ENCODE data around the gene IFI6. TPM values are rescaled to one million over a fixed set of nuclear protein-coding genes. Genes with fewer than 3 reads are reported as not detected.
A peak's percentile ranks its signal among the peaks of the same experiment; 100 is the strongest.
"Not testable (repeated sequence)": the region's sequence is repeated elsewhere in the genome, so short reads cannot be mapped to it uniquely, and the experiment has no call there.

The IFI6 gene
- total and polyA plus RNA-seq, 2 donors = 231 to 266 TPM

- no peak overlapping the region for H3K4me3 ChIP-seq (ENCODE audit: low read length in 2 of 2)
- H3K4me1 ChIP-seq (ENCODE audit: control insufficient read depth in 2 of 2, insufficient read depth in 2 of 2, low read length in 2 of 2) = no peaks in the 10 kb centered on the region
- H3K36me3 ChIP-seq (ENCODE audit: control insufficient read depth in 2 of 2, insufficient read depth in 2 of 2, low read length in 1 of 2) = no peaks in the 10 kb centered on the region
- peaks cover 0 to 10% of the 10 kb centered on the region in 2 donors for H3K9me3 ChIP-seq (ENCODE audit: control insufficient read depth in 2 of 2, insufficient read depth in 1 of 2, low read length in 1 of 2)
- WGBS = 93% methylated on average over 2 of the region's 2 CpGs
- no peak overlapping the region for H3K27ac ChIP-seq (ENCODE audit: low read depth in 1 of 2, low read length in 1 of 2)
- no peaks in the 10 kb centered on the region for H3K27me3 ChIP-seq (ENCODE audit: control insufficient read depth in 2 of 2, insufficient read depth in 1 of 2, low read length in 1 of 2)
- no peak for DNase-seq (ENCODE audit: low read depth in 6 of 9, low spot score in 9 of 9)
Measured at GRCh38 chr1:27705545-27705944, 33.6 kb upstream of the IFI6 start.

- Histone ChIP-seq H3K4me3 (ENCODE audit: low read length in 2 of 2) (no peak overlapping the region), H3K27me3 (ENCODE audit: control insufficient read depth in 2 of 2, insufficient read depth in 1 of 2, low read length in 1 of 2) (no peaks in the 10 kb centered on the region), H3K36me3 (ENCODE audit: control insufficient read depth in 2 of 2, insufficient read depth in 2 of 2, low read length in 1 of 2) (no peaks in the 10 kb centered on the region), H3K27ac (ENCODE audit: low read depth in 1 of 2, low read length in 1 of 2) (no peak overlapping the region), H3K4me1 (ENCODE audit: control insufficient read depth in 2 of 2, insufficient read depth in 2 of 2, low read length in 2 of 2) (no peaks in the 10 kb centered on the region), H3K9me3 (ENCODE audit: control insufficient read depth in 2 of 2, insufficient read depth in 1 of 2, low read length in 1 of 2) (peaks cover 0 to 10% of the 10 kb centered on the region in 2 donors)
- WGBS = 95% methylated on average over 4 of the region's 4 CpGs
- DNase-seq (ENCODE audit: low read depth in 6 of 9, low spot score in 9 of 9) = no peak
Measured at GRCh38 chr1:27704958-27705357, 33.0 kb upstream of the IFI6 start.

- H3K36me3 ChIP-seq (ENCODE audit: control insufficient read depth in 2 of 2, insufficient read depth in 2 of 2, low read length in 1 of 2); H3K4me1 ChIP-seq (ENCODE audit: control insufficient read depth in 2 of 2, insufficient read depth in 2 of 2, low read length in 2 of 2); H3K27ac ChIP-seq (ENCODE audit: low read depth in 1 of 2, low read length in 1 of 2); H3K4me3 ChIP-seq (ENCODE audit: low read length in 2 of 2); H3K27me3 ChIP-seq (ENCODE audit: control insufficient read depth in 2 of 2, insufficient read depth in 1 of 2, low read length in 1 of 2); H3K9me3 ChIP-seq (ENCODE audit: control insufficient read depth in 2 of 2, insufficient read depth in 1 of 2, low read length in 1 of 2); DNase-seq (ENCODE audit: low read depth in 6 of 9, low spot score in 9 of 9): not testable (repeated sequence)
- 90% methylated on average over 9 of the region's 9 CpGs for WGBS
Measured at GRCh38 chr1:27696835-27697234, 24.8 kb upstream of the IFI6 start.

DNA sequence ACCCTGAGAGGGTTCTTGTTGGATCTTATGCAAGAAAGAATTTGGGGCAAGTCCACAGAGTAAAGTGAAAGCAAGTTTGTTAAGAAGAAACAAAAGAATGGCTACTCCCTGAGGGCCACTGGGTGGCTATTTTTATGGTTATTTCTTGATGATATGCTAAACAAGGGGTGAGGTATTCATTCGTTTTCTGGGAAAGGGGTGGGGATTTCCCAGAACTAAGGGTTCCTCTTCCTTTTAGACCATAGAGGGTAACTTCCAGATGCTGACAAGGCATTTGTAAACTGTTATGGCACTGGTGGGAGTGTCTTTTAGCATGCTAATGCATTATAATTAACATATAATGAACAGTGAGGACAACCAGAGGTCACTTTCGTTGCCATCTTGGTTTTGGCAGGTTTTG is 18.2 kb upstream of the IFI6 start:
- DNase-seq (ENCODE audit: low read depth in 6 of 9, low spot score in 9 of 9) = no peak
- WGBS = 84% methylated on average over 2 of the region's 2 CpGs
- H3K36me3 ChIP-seq (ENCODE audit: control insufficient read depth in 2 of 2, insufficient read depth in 2 of 2, low read length in 1 of 2) = no peaks in the 10 kb centered on the region
- H3K27ac ChIP-seq (ENCODE audit: low read depth in 1 of 2, low read length in 1 of 2) = no peak overlapping the region
- no peak overlapping the region for H3K4me3 ChIP-seq (ENCODE audit: low read length in 2 of 2)
- H3K4me1 ChIP-seq (ENCODE audit: control insufficient read depth in 2 of 2, insufficient read depth in 2 of 2, low read length in 2 of 2) = peaks cover 0 to 20% of the 10 kb centered on the region in 2 donors
- H3K27me3 ChIP-seq (ENCODE audit: control insufficient read depth in 2 of 2, insufficient read depth in 1 of 2, low read length in 1 of 2) = no peaks in the 10 kb centered on the region
- H3K9me3 ChIP-seq (ENCODE audit: control insufficient read depth in 2 of 2, insufficient read depth in 1 of 2, low read length in 1 of 2) = no peaks in the 10 kb centered on the region

DNA sequence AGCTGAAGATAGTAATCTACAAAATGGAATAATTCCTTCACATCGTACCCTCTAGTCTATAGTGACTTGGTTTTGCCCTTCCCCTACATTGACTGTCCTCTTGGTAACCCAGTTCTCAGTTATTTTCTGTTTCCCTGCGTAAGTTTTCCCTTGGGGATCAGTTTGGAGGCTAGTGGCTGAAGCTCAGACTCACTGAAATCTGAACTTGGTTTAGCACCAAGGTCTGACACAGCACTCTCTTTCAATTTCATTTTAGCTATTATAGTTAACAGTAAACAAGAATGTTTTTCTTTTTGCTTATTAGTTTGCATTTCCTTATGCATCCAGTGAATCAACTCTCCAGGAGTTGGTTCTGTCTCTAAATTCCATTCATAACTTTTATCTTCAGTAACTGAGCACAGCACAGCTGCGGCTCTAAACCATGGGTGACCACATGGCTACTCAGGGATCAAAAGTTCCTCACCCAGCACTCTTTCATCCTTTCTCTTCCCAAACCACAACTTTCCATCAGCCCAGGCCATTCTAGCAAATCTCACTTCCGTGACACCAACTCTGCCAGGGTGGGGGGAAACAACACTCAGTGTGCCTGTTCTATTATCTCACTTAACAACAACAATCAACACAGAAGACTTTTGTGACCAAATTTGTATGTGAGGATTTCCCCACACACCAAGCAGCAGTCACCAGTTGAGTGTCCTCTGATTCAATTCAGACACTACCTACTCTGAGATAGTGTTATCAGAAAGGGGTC is 17.6 kb upstream of the IFI6 start:
- Histone ChIP-seq H3K4me1 (ENCODE audit: control insufficient read depth in 2 of 2, insufficient read depth in 2 of 2, low read length in 2 of 2) (peaks cover 0 to 23% of the 10 kb centered on the region in 2 donors), H3K36me3 (ENCODE audit: control insufficient read depth in 2 of 2, insufficient read depth in 2 of 2, low read length in 1 of 2) (no peaks in the 10 kb centered on the region), H3K27me3 (ENCODE audit: control insufficient read depth in 2 of 2, insufficient read depth in 1 of 2, low read length in 1 of 2) (no peaks in the 10 kb centered on the region), H3K4me3 (ENCODE audit: low read length in 2 of 2) (no peak overlapping the region), H3K27ac (ENCODE audit: low read depth in 1 of 2, low read length in 1 of 2) (no peak overlapping the region), H3K9me3 (ENCODE audit: control insufficient read depth in 2 of 2, insufficient read depth in 1 of 2, low read length in 1 of 2) (no peaks in the 10 kb centered on the region)
- no peak for DNase-seq (ENCODE audit: low read depth in 6 of 9, low spot score in 9 of 9)
- 93% methylated on average over 4 of the region's 4 CpGs for WGBS

DNA sequence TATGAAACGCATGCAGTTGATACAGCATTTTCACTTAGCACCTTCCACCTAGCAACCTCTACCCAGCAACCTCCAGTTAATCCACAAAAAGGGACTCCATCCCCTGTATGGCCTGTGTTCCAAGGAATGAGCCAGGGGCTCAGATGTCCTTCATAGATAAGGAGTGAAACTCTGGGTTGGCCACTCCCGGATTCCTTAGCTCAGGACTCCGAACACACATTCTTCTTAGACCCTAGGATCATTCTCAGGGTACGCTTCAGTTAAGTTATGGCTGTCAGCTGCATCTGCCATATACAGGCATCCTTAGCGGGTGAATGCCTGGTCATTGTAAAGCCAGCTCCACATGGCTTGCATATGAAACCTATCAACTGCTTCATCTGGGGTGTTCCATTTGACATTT is 15.9 kb upstream of the IFI6 start:
- Histone ChIP-seq H3K36me3 (ENCODE audit: control insufficient read depth in 2 of 2, insufficient read depth in 2 of 2, low read length in 1 of 2) (no peaks in the 10 kb centered on the region), H3K4me3 (ENCODE audit: low read length in 2 of 2) (no peak overlapping the region), H3K27ac (ENCODE audit: low read depth in 1 of 2, low read length in 1 of 2) (no peak overlapping the region), H3K27me3 (ENCODE audit: control insufficient read depth in 2 of 2, insufficient read depth in 1 of 2, low read length in 1 of 2) (no peaks in the 10 kb centered on the region), H3K4me1 (ENCODE audit: control insufficient read depth in 2 of 2, insufficient read depth in 2 of 2, low read length in 2 of 2) (peaks cover 0 to 23% of the 10 kb centered on the region in 2 donors), H3K9me3 (ENCODE audit: control insufficient read depth in 2 of 2, insufficient read depth in 1 of 2, low read length in 1 of 2) (no peaks in the 10 kb centered on the region)
- WGBS = 96% methylated on average over 5 of the region's 5 CpGs
- no peak for DNase-seq (ENCODE audit: low read depth in 6 of 9, low spot score in 9 of 9)

DNA sequence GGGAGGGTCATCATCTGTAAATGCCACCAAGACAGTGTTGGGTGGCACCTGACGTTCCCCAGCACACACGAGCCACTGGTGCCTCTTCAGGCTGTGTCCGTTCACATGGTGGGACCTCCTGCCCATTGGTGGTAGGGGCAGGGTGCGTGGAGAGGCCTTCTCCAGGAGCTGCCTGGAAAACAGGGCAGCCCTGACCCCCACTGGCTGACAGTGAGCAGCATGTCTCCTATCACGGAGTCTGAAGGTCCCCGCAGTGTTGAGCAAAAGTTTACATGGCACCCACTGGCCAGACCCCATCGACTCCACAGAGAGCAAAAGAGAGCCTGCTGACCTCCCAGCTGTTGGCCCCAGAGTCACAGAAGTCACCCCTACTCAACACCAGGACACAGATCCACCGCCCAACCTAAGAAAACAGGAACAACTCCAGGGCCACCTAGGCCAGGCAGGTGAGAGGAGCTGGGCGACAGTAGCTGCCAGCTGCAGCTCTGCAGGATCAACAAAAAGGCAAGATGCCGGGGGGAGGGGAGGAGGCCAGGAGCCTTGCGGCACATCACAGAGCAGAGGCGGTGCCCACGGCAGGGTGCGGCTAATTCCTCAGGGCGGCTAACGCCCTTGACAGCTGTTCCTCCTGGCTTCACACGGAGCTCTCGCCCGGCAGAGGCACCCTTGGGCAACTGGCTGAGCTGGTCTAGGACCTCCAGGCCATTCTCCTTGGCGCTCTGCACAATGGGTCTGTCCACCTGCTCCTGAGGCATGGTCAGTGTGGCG is 14.4 kb upstream of the IFI6 start:
- Histone ChIP-seq H3K4me1 (ENCODE audit: control insufficient read depth in 2 of 2, insufficient read depth in 2 of 2, low read length in 2 of 2) (peaks cover 0 to 23% of the 10 kb centered on the region in 2 donors), H3K36me3 (ENCODE audit: control insufficient read depth in 2 of 2, insufficient read depth in 2 of 2, low read length in 1 of 2) (no peaks in the 10 kb centered on the region), H3K4me3 (ENCODE audit: low read length in 2 of 2) (no peak overlapping the region), H3K27ac (ENCODE audit: low read depth in 1 of 2, low read length in 1 of 2) (peak overlapping the region in 1 of 2 donors; percentile 11), H3K27me3 (ENCODE audit: control insufficient read depth in 2 of 2, insufficient read depth in 1 of 2, low read length in 1 of 2) (no peaks in the 10 kb centered on the region), H3K9me3 (ENCODE audit: control insufficient read depth in 2 of 2, insufficient read depth in 1 of 2, low read length in 1 of 2) (peaks cover 0 to 3% of the 10 kb centered on the region in 2 donors)
- DNase-seq (ENCODE audit: low read depth in 6 of 9, low spot score in 9 of 9) = peak in 3 of 9 donors; percentile 55 to 70 (median 57)
- 86% methylated on average over 21 of the region's 21 CpGs for WGBS

GRCh38 chr1:27684176-27684575 is 12.2 kb upstream of the IFI6 start:
- H3K4me3 ChIP-seq (ENCODE audit: low read length in 2 of 2) = no peak overlapping the region
- H3K27me3 ChIP-seq (ENCODE audit: control insufficient read depth in 2 of 2, insufficient read depth in 1 of 2, low read length in 1 of 2) = no peaks in the 10 kb centered on the region
- no peak overlapping the region for H3K27ac ChIP-seq (ENCODE audit: low read depth in 1 of 2, low read length in 1 of 2)
- DNase-seq (ENCODE audit: low read depth in 6 of 9, low spot score in 9 of 9) = no peak
- H3K9me3 ChIP-seq (ENCODE audit: control insufficient read depth in 2 of 2, insufficient read depth in 1 of 2, low read length in 1 of 2) = peaks cover 1 to 17% of the 10 kb centered on the region in 2 donors
- H3K36me3 ChIP-seq (ENCODE audit: control insufficient read depth in 2 of 2, insufficient read depth in 2 of 2, low read length in 1 of 2) = no peaks in the 10 kb centered on the region
- 97% methylated on average over 2 of the region's 2 CpGs for WGBS
- peaks cover 0 to 23% of the 10 kb centered on the region in 2 donors for H3K4me1 ChIP-seq (ENCODE audit: control insufficient read depth in 2 of 2, insufficient read depth in 2 of 2, low read length in 2 of 2)

- Histone ChIP-seq H3K36me3 (ENCODE audit: control insufficient read depth in 2 of 2, insufficient read depth in 2 of 2, low read length in 1 of 2) (no peaks in the 10 kb centered on the region), H3K27ac (ENCODE audit: low read depth in 1 of 2, low read length in 1 of 2) (no peak overlapping the region), H3K27me3 (ENCODE audit: control insufficient read depth in 2 of 2, insufficient read depth in 1 of 2, low read length in 1 of 2) (no peaks in the 10 kb centered on the region), H3K9me3 (ENCODE audit: control insufficient read depth in 2 of 2, insufficient read depth in 1 of 2, low read length in 1 of 2) (peaks cover 1 to 17% of the 10 kb centered on the region in 2 donors), H3K4me1 (ENCODE audit: control insufficient read depth in 2 of 2, insufficient read depth in 2 of 2, low read length in 2 of 2) (peaks cover 0 to 23% of the 10 kb centered on the region in 2 donors), H3K4me3 (ENCODE audit: low read length in 2 of 2) (no peak overlapping the region)
- DNase-seq (ENCODE audit: low read depth in 6 of 9, low spot score in 9 of 9) = no peak
- 97% methylated on average over 5 of the region's 5 CpGs for WGBS
Measured at GRCh38 chr1:27682351-27682944, 10.5 kb upstream of the IFI6 start.
